ENCODE data around the gene VWF. TPM values are rescaled to one million over a fixed set of nuclear protein-coding genes. Genes with fewer than 3 reads are reported as not detected.
"Not testable (repeated sequence)": the region's sequence is repeated elsewhere in the genome, so short reads cannot be mapped to it uniquely, and the experiment has no call there.

The VWF gene
- total and polyA plus RNA-seq, 11 donors: 125 to 503 (median 238) TPM

DNA sequence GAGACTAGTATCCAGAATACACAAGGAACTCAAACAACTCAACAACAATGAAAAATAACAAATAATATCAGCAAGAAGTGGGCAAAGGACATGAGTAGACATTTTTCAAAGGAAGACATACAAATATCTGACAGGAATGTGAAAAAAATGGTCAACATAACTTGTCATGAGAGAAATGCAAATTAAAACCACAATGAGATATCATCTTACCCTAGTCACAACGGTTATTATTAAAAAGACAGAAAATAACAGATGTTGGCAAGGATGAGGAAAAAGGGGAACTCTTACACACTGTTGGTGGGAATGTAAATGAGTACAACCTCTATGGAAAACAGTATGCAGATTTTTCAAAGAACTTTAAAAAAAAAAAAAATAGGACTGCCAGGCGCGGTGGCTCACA, 20.4 kb downstream of the VWF start:
- H3K27ac ChIP-seq: no peak overlapping the region
- H3K36me3 ChIP-seq: peaks cover 0 to 62% (median 10%) of the 10 kb centered on the region in 9 donors
- WGBS, 4 donors: 75 to 82% (median 77%) methylated on average over 3 of the region's 3 CpGs
- ATAC-seq (no peak), DNase-seq (no peak)
- H3K4me3 ChIP-seq: no peak overlapping the region
- intact Hi-C loops (cut with DNase I): no loop called here
- TF ChIP-seq, protein P1, sequence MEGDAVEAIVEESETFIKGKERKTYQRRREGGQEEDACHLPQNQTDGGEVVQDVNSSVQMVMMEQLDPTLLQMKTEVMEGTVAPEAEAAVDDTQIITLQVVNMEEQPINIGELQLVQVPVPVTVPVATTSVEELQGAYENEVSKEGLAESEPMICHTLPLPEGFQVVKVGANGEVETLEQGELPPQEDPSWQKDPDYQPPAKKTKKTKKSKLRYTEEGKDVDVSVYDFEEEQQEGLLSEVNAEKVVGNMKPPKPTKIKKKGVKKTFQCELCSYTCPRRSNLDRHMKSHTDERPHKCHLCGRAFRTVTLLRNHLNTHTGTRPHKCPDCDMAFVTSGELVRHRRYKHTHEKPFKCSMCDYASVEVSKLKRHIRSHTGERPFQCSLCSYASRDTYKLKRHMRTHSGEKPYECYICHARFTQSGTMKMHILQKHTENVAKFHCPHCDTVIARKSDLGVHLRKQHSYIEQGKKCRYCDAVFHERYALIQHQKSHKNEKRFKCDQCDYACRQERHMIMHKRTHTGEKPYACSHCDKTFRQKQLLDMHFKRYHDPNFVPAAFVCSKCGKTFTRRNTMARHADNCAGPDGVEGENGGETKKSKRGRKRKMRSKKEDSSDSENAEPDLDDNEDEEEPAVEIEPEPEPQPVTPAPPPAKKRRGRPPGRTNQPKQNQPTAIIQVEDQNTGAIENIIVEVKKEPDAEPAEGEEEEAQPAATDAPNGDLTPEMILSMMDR (IDR thresholded peaks at IDR 0.05): no peak
- TF ChIP-seq POLR2A (IDR thresholded peaks at IDR 0.05): no peak
- no peaks in the 10 kb centered on the region for H3K27me3 ChIP-seq
- H3K4me1 ChIP-seq: peaks cover 0 to 5% (median 0%) of the 10 kb centered on the region in 12 donors
- no peaks in the 10 kb centered on the region for H3K9me3 ChIP-seq

DNA sequence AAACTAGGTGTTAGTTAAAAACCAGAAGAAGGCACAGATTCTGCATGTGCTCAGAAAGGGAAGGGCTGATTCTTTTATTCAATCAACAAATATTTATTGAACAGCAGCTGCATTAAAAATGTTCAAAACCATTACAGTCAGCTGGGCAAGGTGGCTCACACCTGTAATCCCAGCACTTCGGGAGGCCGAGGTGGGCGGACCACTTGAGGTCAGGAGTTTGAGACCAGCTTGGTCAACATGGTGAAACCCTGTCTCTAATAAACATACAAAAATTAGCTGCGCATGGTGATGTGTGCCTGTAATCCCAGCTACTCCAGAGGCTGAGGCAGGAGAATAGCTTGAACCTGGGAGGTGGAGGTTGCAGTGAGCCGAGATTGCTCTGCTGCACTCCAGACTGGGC, 22.4 kb downstream of the VWF start:
- intact Hi-C loops (cut with DNase I); DNase-seq; H3K27ac ChIP-seq; ATAC-seq; H3K4me3 ChIP-seq; H3K9me3 ChIP-seq; H3K27me3 ChIP-seq: not testable (repeated sequence)
- H3K4me1 ChIP-seq: peaks cover 0 to 12% (median 0%) of the 10 kb centered on the region in 12 donors
- H3K36me3 ChIP-seq: peaks cover 0 to 69% (median 10%) of the 10 kb centered on the region in 9 donors
- WGBS, 4 donors: 96 to 98% (median 96%) methylated on average over 5 of the region's 5 CpGs

DNA sequence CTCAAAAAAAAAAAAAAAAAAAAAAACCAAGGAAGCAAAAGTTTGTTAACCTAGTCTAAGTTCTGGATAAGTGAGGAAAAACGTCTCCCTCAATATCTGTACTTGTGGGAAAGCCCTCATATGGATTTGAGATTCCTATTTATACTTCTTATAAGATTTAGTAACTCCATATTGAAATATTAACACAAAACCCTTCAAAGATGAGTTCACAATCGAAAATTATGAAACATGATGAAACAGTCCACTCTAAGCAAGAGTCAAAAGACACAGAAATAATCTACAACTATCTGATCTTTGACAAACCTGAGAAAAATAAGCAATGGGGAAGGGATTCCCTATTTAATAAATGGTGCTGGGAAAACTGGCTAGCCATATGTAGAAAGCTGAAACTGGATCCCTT, 25.2 kb downstream of the VWF start:
- TF ChIP-seq, protein P1 (IDR thresholded peaks at IDR 0.05): no peak
- TF ChIP-seq POLR2A (IDR thresholded peaks at IDR 0.05): no peak
- H3K4me3 ChIP-seq: no peak overlapping the region
- H3K27me3 ChIP-seq: peaks cover 0 to 3% (median 0%) of the 10 kb centered on the region in 9 donors
- peaks cover 0 to 70% (median 7%) of the 10 kb centered on the region in 9 donors for H3K36me3 ChIP-seq
- intact Hi-C loops (cut with DNase I): no loop called here
- no peaks in the 10 kb centered on the region for H3K9me3 ChIP-seq
- H3K4me1 ChIP-seq: peaks cover 0 to 25% (median 4%) of the 10 kb centered on the region in 12 donors
- no peak for DNase-seq
- WGBS, 4 donors: 46 to 68% (median 59%) methylated on average over 2 of the region's 2 CpGs
- H3K27ac ChIP-seq: no peak overlapping the region
- ATAC-seq: no peak

DNA sequence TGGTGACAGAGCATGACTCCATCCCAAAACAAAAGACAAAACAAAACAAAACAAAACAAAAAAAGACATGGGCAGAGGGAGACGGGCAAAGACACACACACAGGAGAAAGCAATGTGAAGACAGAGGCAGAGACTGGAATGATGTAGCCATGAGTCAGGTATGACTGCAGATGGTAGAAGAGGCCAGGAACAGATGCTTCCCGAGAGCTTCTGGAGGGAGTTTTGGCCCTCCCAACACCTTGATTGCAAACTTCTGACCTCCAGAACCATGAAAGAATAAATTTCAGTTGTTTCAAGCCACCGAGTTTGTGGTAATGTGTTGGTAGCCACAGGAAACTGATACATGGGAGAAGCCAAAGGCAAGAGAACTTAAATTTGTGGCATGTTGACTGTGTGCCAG, 27.1 kb downstream of the VWF start:
- 64 to 71% (median 67%) methylated on average over 3 of the region's 3 CpGs for WGBS, 4 donors
- peaks cover 0 to 43% (median 12%) of the 10 kb centered on the region in 12 donors for H3K4me1 ChIP-seq
- no peak for TF ChIP-seq POLR2A (IDR thresholded peaks at IDR 0.05)
- H3K27me3 ChIP-seq: peaks cover 0 to 5% (median 0%) of the 10 kb centered on the region in 9 donors
- peaks cover 0 to 71% (median 11%) of the 10 kb centered on the region in 9 donors for H3K36me3 ChIP-seq
- no peaks in the 10 kb centered on the region for H3K9me3 ChIP-seq
- H3K4me3 ChIP-seq: no peak overlapping the region
- DNase-seq (no peak), ATAC-seq (no peak)
- peak overlapping the region in 1 of 12 donors; percentile 9 for H3K27ac ChIP-seq
- intact Hi-C loops (cut with DNase I): no loop called here

DNA sequence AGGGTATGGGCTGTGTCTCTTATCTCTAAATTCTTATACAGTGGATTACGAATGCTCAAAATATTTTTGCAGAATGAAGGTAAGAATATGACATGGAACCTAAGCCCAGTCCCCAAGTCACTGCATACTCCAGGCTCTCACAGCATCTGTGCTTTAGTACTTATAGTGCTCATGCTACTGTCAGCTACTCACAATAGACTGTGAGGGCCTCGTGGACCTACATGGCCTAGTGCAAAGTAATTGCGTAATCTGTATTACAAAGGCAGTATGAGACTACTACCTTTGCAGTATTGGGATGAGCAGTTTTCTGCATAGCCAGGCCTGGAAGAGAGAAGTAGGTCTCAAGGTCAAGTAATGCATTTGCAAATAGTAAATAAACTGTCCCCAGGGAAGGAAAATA, 27.9 kb downstream of the VWF start:
- intact Hi-C loops (cut with DNase I): no loop called here
- no peak for ATAC-seq
- no peak for TF ChIP-seq POLR2A (IDR thresholded peaks at IDR 0.05)
- Histone ChIP-seq H3K4me1 (peaks cover 2 to 47% (median 17%) of the 10 kb centered on the region in 12 donors), H3K9me3 (no peaks in the 10 kb centered on the region), H3K4me3 (no peak overlapping the region), H3K27me3 (peaks cover 0 to 5% (median 0%) of the 10 kb centered on the region in 9 donors), H3K27ac (no peak overlapping the region), H3K36me3 (peaks cover 0 to 63% (median 11%) of the 10 kb centered on the region in 9 donors)
- DNase-seq: no peak
- 77 to 88% (median 83%) methylated on average over 3 of the region's 3 CpGs for WGBS, 4 donors

DNA sequence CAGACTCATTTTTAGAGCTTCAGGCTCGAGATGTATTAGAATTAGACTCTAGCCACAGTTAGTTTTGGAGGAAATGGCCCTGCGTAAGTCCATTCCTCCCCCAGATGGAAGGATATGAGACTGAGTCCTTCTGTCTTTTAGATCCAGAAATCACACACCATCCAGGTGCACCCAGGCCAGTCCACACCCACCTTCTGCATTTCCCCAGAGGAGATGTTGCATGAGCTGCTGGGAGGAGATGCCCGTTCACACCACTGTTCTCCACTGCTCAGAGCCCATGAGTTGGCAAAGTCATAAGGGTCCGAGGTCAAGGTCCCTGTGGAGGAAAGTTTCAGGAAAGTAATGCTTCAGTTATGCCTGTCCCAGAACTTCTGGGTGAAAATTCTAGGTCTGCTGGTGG, 29.2 kb downstream of the VWF start:
- no peak overlapping the region for H3K4me3 ChIP-seq
- no peak for ATAC-seq

More for the DNA sequence above, 29.2 kb downstream of the VWF start:
- intact Hi-C loops (cut with DNase I): no loop called here
- TF ChIP-seq, protein P1 (IDR thresholded peaks at IDR 0.05): no peak
- no peak for TF ChIP-seq POLR2A (IDR thresholded peaks at IDR 0.05)
- Histone ChIP-seq H3K4me1 (peaks cover 2 to 60% (median 28%) of the 10 kb centered on the region in 12 donors), H3K27me3 (peaks cover 0 to 5% (median 0%) of the 10 kb centered on the region in 9 donors), H3K27ac (no peak overlapping the region), H3K9me3 (no peaks in the 10 kb centered on the region), H3K36me3 (peaks cover 0 to 54% (median 6%) of the 10 kb centered on the region in 9 donors)
- WGBS, 4 donors: 73 to 87% (median 75%) methylated on average over 4 of the region's 4 CpGs
- no peak for DNase-seq

Measured in heart left ventricle (tissue), 16 donors.